DOHH2 (cell line): Measurements from ENCODE around the gene TADA2B.

Source experiments
- H3F3A ChIP-seq: fragments of 200-600 bp; sonication (generic), shearing (Covaris generic); 2 replicates; pipeline ENCODE4 v1.6.0; 2016; ENCODE audit warnings: antibody characterized with exemption, mild to moderate bottlenecking; ENCODE audit not compliant: control insufficient read depth, insufficient read depth
- H3K27ac ChIP-seq: fragments of 200-600 bp; sonication (generic); 2 replicates; pipeline ENCODE4 v1.5.1; 2014; ENCODE audit warnings: low read depth, mild to moderate bottlenecking, low read length, moderate library complexity
- H3K27me3 ChIP-seq: fragments of 200-600 bp; sonication (generic); 2 replicates; pipeline ENCODE4 v1.6.1; 2014; ENCODE audit warnings: mild to moderate bottlenecking, low read length, mixed read lengths; ENCODE audit not compliant: control insufficient read depth
- H3K36me3 ChIP-seq: fragments of 200-600 bp; sonication (generic); 2 replicates; pipeline ENCODE4 v1.6.1; 2014; ENCODE audit warnings: mild to moderate bottlenecking, low read length, moderate library complexity, mixed read lengths; ENCODE audit not compliant: control insufficient read depth
- H3K4me1 ChIP-seq: fragments of 200-600 bp; sonication (generic); 2 replicates; pipeline ENCODE4 v1.6.1; 2014; ENCODE audit warnings: mild to moderate bottlenecking, low read length, mixed read lengths; ENCODE audit not compliant: control insufficient read depth
- H3K4me2 ChIP-seq: fragments of 200-600 bp; sonication (generic); 2 replicates; pipeline ENCODE4 v1.6.0; 2014; ENCODE audit warnings: mild to moderate bottlenecking, low read length, moderate library complexity
- H3K4me3 ChIP-seq: fragments of 200-600 bp; sonication (generic); 2 replicates; pipeline ENCODE4 v1.5.1; 2014; ENCODE audit warnings: mild to moderate bottlenecking, low read length, mixed read lengths
- H3K79me2 ChIP-seq: fragments of 200-600 bp; sonication (generic); 2 replicates; pipeline ENCODE4 v1.6.1; 2014; ENCODE audit warnings: mild to moderate bottlenecking, low read length, mixed read lengths; ENCODE audit not compliant: control insufficient read depth
- H3K9me2 ChIP-seq: fragments of 200-600 bp; sonication (generic); replicated peaks from 2 replicates; pipeline ENCODE4 v1.6.1; 2014; ENCODE audit warnings: mild to moderate bottlenecking, low read length, mixed read lengths; ENCODE audit not compliant: control insufficient read depth
- H3K9me3 ChIP-seq: fragments of 200-600 bp; sonication (generic); 2 replicates; pipeline ENCODE4 v1.6.1; 2014; ENCODE audit warnings: antibody characterized with exemption, low read length, mixed read lengths; ENCODE audit not compliant: control insufficient read depth, insufficient read depth
- H4K20me1 ChIP-seq: fragments of 200-600 bp; sonication (generic); 2 replicates; pipeline ENCODE4 v1.6.0; 2014; ENCODE audit warnings: low read depth, mild to moderate bottlenecking, antibody characterized with exemption, low read length, moderate library complexity; ENCODE audit not compliant: control insufficient read depth, insufficient read depth
- CTCF ChIP-seq: fragments of 200-600 bp; sonication (generic); IDR thresholded peaks from one replicate; pipeline ENCODE4 v1.5.1; 2014; ENCODE audit warnings: antibody characterized with exemption, mild to moderate bottlenecking, low read depth, low read length; ENCODE audit not compliant: poor library complexity, severe bottlenecking
- EZH2phosphoT487 ChIP-seq: fragments of 200-600 bp; sonication (generic); IDR thresholded peaks from 2 replicates; pipeline ENCODE4 v1.6.1; 2017; ENCODE audit warnings: borderline replicate concordance, mild to moderate bottlenecking, antibody characterized with exemption, low read length, moderate library complexity, mixed read lengths

The TADA2B gene

GRCh38 chr4:7054106-7054880, 11.1 kb downstream of the TADA2B start:
- no peaks in the 10 kb centered on the region for H3K4me1 ChIP-seq
- no peaks in the 10 kb centered on the region for H3K27me3 ChIP-seq
- no peaks in the 10 kb centered on the region for H3K9me3 ChIP-seq
- no peaks in the 10 kb centered on the region for H3K9me2 ChIP-seq
- H3K27ac ChIP-seq: no peak overlapping the region
- no peaks in the 10 kb centered on the region for H4K20me1 ChIP-seq
- H3K36me3 ChIP-seq: peaks cover 38% of the 10 kb centered on the region
- H3F3A ChIP-seq: peaks cover 17% of the 10 kb centered on the region
- no peak overlapping the region for H3K4me3 ChIP-seq
- H3K4me2 ChIP-seq: no peak overlapping the region
- TF ChIP-seq CTCF (no peak), EZH2phosphoT487 (no peak)
- H3K79me2 ChIP-seq: peaks cover 37% of the 10 kb centered on the region

GRCh38 chr4:7055111-7055989, 12.2 kb downstream of the TADA2B start:
- H3K9me2 ChIP-seq: no peaks in the 10 kb centered on the region

GRCh38 chr4:7055990-7056325, 12.8 kb downstream of the TADA2B start:
- Histone ChIP-seq H3K4me3 (no peak overlapping the region), H3K27me3 (no peaks in the 10 kb centered on the region), H3K27ac (no peak overlapping the region), H3K36me3 (peaks cover 53% of the 10 kb centered on the region), H3K9me2 (no peaks in the 10 kb centered on the region), H3K4me1 (no peaks in the 10 kb centered on the region), H3K79me2 (peaks cover 21% of the 10 kb centered on the region), H3F3A (peaks cover 24% of the 10 kb centered on the region), H3K4me2 (no peak overlapping the region), H4K20me1 (no peaks in the 10 kb centered on the region), H3K9me3 (no peaks in the 10 kb centered on the region)
- TF ChIP-seq CTCF: no peak

More at GRCh38 chr4:7055111-7055989, 12.2 kb downstream of the TADA2B start:
- H3K36me3 ChIP-seq: peaks cover 47% of the 10 kb centered on the region
- H3K4me3 ChIP-seq: no peak overlapping the region
- no peak for TF ChIP-seq CTCF
- TF ChIP-seq EZH2phosphoT487: no peak
- H3K4me1 ChIP-seq: no peaks in the 10 kb centered on the region
- no peaks in the 10 kb centered on the region for H3K27me3 ChIP-seq
- no peak overlapping the region for H3K4me2 ChIP-seq
- no peak overlapping the region for H3K27ac ChIP-seq
- no peaks in the 10 kb centered on the region for H3K9me3 ChIP-seq
- H3F3A ChIP-seq: peaks cover 24% of the 10 kb centered on the region
- H3K79me2 ChIP-seq: peaks cover 28% of the 10 kb centered on the region
- H4K20me1 ChIP-seq: no peaks in the 10 kb centered on the region
